HG03460 (cell line): ENCODE data around the gene TMEM44.
"Not testable (repeated sequence)": the region's sequence is repeated elsewhere in the genome, so short reads cannot be mapped to it uniquely, and the experiment has no call there.

Source experiments
- ATAC-seq: cut with Tn5 transposase; IDR thresholded peaks from one replicate; pipeline ENCODE4 v1.9.1; 2021; ENCODE audit not compliant: unreplicated experiment

TMEM44 gene

DNA sequence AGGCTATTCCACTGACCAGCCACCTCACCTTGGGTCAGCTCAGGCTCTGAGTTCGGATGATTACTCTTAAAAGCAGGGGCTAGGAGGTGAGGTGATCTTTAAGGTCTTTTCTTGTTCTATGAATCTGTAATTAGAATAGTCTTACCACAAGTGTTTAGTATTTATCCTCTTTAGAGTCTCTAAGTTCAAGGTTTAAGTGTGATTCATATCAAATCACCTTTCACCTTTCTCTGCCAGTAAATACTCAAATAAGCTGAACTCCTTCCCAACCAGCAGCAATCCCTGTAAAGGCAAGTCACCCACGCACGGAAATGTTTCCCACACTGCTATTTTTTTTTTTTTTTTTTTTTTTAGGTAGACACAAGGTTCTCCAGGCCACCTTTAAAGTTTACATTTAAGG lies 14.5 kb upstream of the TMEM44 start:
- ATAC-seq, result no peak

DNA sequence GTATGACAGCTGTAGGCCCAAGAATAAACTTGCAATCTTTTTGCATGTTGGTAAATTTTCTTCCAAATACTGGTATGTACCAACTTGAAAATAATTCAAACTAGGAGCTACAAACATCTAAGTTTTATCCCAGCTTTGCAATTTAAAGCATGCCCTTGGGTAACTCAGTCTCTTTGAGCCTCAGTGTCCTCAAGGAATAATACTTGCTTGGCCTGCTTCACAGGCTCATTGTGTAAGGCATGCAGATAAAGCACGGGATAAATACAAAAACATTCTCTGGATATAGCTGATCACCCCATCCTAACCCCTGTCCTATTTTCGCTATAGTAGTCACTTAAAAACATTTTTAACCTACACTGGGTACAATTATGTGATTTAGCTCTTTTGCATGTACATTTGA lies 9.6 kb upstream of the TMEM44 start:
- no peak for ATAC-seq

DNA sequence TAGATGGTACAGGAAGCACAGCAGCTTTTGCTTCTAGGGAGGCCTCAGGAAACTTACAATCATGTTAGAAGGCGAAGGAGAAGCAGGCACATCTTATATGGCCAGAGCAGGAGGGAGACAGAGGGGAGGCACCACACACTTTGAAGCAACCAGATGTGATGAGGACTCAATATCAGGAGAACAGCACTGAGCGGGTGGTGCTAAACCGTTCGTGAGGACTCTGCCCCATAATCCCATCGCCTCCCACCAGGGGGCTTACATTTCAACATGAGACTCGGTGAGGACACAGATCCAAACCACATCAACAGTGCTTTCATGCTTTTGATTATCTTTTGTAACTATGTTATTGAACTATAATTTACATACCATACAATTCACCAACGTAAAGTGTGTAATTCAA lies 7.6 kb upstream of the TMEM44 start:
- no peak for ATAC-seq

DNA sequence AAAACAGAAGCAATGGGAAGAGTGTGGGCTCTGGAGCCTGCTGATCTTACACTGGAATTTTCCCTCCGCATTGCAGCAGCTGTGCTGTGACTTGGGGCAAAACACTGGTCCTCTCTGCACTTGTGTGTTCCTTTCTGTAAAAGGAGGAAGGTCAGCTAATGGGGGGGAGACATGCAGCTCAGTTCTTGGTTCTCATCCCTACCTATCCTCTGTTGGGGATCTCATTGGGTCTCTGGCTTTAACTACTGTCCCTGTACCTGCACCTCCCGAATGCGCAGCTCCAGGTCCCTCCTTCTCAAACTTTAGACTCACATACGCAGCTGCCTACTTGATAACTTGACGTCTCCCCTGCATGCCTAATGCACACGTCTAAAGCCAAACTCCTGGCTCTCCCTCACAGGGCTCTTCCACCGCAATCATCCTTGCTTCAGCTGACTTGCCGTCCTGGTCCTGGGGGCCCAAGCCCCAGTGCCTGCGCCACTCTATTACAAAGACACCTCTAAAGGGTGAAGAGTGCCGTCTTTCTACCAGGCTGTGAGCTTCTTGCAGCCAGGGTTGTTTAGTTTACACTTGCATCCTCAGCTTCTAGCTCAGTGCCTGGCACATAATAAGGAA lies 5.9 kb upstream of the TMEM44 start:
- no peak for ATAC-seq

DNA sequence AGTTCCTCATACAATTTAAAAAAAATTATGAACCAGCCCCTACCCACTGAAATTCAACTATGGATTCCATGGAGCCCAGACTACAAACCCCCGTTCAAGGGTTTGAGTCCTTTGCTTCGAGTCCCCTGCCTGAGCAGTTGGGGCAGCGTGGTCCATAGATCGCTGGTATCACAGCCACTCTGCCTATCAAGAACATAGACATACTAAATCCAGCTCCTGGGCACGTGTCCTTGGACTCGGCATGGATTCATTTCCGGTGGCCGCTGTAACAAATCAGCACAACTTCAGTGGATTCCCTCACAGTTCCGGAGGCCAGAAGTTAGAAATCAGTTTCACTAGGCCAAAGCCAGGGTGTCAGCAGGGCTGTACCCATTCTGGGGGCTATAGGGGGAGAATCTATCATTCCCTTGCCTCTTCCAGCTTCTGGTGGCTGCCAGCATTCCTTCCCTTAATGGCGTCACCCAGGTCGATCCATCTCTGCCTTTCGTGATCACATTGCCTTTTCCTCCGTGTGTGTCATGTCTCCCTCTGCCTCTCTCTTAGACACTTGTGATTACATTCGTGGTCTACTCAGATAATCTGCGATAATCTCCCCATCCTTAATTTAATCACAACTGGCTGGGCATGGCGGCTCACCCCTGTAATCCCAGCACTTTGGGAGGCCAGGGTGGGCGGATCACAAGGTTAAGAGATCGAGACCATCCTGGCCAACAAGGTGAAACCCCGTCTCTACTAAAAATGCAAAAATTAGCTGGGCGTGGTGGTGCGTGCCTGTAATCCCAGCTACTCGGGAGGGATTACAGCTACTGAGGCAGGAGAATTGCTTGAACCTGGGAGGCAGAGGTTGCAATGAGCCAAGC lies 4.6 kb upstream of the TMEM44 start:
- no peak for ATAC-seq

DNA sequence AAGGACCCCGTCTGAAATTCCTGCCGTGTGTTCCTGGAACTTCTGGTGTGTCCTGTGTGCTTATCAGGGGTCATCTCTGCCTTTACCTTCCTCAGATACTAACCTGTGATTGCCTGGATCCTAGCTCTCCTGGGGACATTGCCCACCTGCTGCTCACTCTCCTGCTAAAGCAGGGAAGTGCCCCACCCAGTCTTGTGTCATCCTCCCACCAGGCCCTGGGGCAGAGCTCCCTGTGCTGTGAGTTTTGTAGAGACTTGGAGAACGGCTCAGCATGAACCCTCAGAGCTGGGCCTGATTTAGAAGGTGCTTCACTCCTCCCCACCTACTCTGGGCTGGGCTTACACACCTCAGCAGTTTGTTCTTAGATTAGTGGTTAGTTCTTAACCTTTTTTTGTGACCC lies 3.8 kb upstream of the TMEM44 start:
- ATAC-seq, result no peak

DNA sequence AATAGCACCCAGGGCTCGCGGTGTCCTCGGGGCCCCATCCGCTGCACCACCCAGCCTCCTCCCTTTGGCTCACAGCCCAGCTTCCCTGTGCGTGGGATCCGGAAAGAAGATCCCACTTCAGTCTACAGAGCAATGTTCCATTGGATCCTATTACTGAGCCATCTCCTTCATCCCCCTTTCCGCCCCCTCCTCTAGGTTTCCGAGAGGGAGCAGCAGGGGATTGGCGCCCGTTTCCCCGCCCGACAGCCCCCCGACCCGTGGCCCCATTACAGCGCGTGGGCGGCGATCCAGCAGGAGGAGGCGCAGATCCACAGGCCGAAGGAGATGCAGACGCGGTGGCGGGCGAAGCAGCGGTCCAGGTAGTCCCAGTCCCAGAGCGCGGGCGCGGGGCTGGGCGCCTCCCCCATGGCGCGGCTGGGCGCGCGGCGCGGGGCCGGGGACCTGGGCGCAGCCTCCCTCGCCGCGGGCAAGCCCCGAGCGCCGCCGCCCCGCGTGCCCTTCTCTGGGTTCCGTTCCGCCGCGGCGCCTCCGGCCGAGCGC lies 340 bp downstream of the TMEM44 start:
- ATAC-seq, result peak; percentile 64

DNA sequence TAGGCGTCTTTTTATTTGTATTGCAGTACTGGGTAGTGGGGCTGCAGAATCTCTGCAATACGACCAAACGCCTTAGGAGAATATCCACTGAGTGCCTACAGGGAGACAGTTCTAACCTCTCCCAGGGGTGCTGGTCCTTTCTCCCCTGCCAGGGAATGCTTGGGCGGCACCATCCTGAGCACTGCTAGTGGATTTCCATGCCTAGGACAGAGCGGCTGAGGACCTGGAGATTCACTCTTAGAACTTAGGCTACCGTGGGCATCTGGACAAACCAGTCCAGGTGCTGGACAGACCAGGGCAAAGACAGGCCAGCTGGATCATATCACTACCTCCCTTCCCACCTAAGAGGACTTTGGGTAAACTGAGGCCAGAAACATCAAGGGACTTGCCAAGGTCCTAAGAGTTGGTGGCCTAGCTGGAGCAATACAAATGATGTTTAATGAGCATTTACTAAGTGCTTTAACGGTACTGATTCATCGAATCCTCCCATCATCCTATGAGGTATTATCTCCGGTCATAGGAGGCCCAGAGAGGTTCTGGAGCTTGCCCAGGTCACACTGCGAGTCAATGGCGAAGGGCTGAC lies 902 bp downstream of the TMEM44 start:
- ATAC-seq, result no peak

DNA sequence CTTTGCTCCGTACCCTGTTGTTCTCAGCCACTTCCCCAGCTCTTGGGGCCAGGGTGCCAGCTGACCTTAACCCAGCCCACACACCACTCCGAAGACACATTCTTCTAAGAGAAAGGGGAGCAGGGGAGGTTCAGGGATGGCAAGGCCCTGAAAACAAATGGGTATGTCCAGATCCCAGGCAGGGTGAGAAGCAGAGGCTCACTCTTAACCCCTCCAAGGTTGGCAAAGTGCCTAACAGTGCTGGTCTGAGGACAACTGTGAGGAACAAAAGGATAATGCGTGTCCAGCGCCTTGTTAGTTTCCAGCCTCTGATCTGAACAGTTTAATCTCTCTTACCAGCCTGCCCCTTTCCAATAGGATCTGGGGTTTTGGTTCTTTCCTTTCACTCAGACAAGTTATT lies 1.5 kb downstream of the TMEM44 start:
- ATAC-seq, result no peak

DNA sequence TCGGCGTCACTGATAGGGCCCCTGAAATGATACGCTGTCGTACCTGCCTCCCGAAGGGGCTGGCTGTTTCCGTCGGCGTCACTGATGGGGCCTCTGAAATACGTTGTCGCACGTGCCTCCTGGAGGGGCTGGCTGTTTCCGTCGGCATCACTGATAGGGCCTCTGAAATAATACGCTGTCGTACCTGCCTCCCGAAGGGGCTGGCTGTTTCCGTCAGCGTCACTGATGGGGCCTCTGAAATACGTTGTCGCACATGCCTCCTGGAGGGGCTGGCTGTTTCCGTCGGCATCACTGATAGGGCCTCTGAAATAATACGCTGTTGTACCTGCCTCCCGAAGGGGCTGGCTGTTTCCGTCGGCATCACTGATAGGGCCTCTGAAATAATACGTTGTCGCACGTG lies 2.5 kb downstream of the TMEM44 start:
- ATAC-seq, result not testable (repeated sequence)

DNA sequence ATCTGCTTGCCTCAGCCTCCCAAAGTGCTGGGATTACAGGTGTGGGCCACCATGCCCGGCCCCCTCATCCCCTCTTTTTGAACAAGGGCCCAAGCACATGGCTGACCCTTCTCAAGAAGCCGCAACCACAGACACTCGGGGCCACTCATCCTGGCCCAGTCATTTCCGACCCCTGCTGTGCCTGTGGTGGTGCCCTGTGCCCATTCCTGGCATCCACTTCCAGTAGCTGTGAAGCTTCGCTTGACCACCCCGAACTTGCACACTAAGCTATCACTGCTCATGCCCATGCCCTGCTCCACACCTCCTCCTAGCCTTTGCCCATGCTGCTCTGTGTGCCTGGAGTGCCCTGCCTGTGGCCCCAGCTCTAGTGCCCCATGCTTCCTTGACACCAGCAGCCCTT lies 8.3 kb downstream of the TMEM44 start:
- ATAC-seq, result no peak

DNA sequence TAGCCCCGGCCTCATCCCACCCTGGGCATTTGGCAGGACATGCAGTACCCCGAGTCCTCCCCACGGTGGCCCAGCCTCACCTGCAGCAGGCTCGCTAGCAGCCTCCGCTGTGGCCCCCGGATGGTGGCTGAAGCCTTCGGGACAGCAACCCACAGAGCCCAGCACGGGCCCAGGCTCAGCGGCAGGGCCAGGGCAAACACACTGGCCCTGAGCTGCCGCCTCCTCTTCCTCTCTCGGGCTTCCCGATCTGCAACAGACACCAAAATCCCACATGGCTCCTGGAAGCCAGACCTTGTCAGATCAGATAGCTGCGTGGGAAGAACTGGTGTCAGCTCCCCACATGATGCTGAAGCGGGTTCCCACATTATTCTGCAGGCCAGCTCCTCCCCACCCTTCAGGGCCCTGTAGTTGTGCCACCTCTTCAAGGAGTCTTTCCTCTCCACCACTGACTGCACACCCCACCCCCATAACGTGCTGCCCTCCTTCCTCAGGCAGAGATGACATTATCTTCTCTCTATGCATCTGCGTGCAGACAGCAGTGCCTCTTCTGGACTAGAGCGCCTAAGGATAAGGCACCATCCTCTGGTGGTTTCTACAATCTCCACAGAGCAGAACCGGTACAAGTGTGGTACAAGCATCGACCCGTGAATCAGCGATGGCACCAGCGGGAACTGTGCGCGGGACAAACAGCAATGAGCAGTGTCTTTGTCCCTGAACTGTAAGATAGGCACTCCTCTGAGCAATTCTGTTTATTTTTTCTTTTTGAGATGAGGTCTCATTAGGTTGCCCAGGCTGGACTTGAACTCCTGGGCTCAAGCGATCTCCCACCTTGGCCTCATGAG lies 9.5 kb downstream of the TMEM44 start:
- ATAC-seq, result no peak

DNA sequence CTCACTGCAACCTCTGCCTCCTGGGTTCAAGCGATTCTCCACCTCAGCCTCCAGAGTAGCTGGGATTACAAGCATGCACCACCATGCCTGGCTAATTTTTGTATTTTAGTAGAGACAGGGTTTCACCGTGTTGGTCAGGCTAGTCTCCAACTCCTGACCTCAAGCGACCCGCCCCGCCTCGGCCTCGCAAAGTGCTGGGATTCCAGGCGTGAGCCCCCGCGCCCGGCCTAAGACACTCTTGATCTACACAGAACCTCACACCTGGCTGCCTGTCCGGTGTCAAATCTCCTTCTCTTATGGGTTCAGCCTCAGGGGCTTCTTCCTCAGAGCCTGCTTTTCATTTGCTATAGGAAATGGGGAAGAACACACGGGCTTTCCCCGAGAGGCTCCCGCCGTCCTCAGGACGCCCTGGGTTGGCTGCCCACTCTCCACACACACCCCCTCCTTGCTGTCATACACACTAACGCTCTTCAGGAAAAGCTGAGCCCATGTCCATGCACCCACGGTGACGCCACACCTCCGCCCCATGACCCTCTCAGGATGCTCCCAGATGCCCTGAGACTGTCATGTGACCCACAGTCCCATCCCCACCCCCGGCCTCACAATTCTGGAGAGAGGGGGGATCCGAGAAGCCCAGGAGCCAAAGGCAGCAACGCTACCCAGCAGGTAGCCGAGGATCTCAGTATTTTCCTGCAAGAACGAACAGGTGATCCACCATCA lies 10.4 kb downstream of the TMEM44 start:
- no peak for ATAC-seq

DNA sequence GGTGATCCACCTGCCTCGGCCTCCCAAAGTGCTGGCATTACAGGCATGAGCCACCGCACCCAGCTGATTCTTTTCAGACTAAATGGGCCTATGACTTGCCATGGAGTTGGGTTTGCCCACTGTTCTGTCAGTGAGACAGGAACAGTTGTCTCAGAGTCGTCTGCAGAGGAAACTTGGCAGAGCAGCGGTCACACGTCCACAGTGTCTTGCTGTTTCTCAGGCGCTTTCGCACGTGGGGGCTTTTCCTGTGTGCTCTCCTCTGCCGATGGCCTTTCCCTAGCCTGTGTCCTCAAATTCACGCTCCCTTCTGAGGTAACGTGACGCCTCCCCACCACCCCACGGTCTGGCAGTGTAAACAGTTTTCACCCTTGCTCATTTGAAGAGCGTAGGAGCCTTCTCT lies 11.3 kb downstream of the TMEM44 start:
- no peak for ATAC-seq

DNA sequence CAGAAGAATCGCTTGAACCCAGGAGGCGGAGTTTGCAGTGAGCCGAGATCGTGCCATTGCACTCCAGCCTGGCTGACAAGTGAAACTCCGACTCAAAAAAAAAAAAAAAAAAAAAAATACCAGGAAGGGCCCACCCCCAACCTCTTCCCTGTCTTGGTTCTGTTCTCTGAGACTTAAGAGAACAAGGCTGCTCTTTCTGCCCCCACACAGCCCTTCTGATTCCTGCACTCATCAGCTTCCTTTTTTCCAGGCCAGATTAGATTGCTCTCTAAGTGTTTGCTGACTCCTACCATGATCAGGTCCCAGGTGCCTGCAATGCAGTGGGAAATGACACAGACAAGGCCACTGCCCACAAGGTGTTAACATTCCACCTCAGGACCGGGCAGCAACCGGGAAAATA lies 13.0 kb downstream of the TMEM44 start:
- ATAC-seq, result no peak

DNA sequence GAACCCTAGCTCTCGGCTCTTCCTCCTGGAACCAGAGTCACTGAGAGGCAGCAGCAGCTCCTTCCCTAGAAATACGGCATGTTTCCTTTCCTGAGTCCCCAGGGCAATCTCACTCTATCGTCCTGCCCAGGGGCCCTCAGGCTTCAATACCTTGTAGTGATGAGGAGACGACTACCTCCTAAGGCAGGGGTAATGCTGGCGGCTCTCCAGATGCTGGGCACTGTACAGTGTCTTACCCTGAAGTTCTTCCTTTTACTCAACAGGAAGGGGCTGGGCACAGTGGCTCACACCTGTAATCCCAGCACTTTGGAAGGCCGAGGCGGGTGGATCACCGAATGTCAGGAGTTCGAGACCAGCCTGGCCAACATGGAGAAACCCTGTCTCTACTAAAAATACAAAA lies 13.5 kb downstream of the TMEM44 start:
- no peak for ATAC-seq

DNA sequence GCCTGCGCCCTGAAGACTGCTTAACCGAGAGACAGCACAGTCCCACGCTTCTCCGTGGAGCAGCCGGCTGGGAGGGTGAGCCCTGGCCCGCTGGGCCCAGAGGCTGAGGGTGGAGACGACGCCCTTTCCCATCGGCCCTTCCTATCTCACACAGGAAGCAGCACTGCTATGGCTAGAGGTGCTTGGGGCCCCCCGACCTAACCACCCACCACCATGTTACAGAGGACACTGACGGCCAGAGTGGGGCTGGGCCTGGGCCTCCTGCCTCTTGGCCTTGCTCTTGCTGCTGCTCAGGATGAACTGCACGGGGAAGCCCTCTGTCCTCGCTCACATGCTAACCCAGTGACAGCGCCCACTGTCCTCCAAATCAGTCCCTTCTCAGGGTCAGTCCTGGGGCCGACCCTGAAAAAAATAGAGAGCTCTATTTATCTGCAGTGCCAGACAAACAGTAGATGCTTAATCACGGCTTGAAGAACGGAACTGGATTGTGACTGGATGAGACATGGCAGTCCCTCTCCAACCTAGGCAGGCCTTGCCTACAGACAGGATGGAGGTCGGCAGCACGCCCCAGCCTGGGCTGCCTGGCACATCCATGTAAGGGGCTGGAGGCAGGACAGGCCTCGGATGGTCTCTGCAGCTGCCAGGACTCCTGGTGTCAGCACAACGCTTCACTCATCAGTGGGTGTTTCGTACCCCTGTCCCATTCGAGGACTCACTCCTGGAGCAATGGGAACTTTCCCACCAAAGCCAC lies 14.2 kb downstream of the TMEM44 start:
- ATAC-seq, result no peak

DNA sequence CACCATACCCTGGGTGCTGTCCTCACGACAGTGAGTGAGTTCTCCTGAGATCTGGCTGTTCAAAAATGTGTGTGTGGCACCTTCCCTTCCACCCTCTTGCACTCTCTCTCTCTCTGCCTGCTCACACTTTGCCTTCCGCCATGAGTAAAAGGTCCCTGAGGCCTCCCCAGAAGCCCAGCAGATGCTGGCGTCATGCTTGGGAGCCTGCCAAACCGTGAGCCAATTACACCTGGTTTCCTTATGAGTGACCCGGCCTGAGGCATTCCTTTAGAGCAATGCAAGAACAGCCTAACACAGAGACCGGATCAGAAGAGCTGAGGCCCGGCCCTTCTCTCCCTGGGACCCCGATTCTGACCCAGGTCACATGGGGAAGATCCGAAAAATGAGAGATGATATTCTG lies 15.4 kb downstream of the TMEM44 start:
- ATAC-seq, result no peak

DNA sequence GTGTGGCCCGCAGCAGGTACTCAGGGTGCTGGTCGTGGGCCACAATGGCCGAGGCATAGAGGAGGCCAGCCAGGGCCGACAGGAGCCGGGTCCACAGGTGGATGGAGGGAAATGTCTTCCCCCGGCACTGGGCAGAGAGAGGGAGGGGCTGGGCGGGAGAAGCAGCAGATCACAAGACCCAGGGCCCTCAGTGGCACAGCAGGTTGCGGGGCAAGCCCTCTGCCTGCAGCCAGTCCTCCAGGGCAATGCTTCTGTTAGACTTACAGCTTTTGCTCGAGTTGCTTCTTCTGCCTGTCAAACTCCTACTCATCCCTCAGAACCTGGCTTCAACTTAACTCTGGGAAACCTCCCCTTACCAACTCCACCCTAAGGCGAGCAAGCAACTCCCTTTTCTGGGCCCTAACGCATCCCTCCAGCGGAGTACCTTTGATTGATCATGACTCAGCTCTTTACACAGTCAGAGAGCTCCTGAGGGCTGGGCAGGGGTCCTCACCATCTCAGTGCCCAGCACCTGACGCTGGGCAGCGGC lies 16.0 kb downstream of the TMEM44 start:
- ATAC-seq, result no peak

DNA sequence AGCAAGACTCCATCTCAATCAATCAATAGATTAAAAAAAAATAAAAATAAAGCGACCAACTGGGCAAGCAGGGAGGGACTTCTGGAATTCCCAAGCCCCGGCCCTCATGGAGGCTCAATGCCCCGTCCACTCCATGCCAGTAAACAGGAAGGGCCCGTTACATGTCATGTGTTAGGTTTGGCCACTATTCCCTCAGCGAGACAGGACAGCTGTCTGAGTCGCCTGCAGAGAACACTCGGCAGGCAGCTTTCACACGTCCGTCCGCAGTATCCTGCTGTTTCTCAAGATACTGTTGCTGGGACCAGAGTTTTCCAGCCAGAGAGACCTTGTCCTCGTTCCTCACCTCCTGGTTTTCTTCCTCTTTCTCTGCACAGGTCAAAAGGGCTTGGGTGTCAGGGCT lies 18.0 kb downstream of the TMEM44 start:
- no peak for ATAC-seq
